Activated CD4-positive, alpha-beta T cell treated with anti-CD3 and anti-CD28 coated beads, Interleukin-2, amount 10 ng/mL, durations not matched to agents 24 days and 14 days (primary cell): ENCODE data around the gene CXCL16. TPM values are rescaled to one million over a fixed set of nuclear protein-coding genes. Genes with fewer than 3 reads are reported as not detected.

Experiments
- DNase-seq: peaks from one replicate; pipeline ENCODE4 v3.0.0; 2022
- H3K27ac Mint-ChIP-seq: one replicate; pipeline ENCODE4 v1.8.0; 2022; ENCODE audit warnings: mild to moderate bottlenecking, mixed read lengths
- H3K27me3 Mint-ChIP-seq: one replicate; pipeline ENCODE4 v1.8.0; 2022; ENCODE audit warnings: mixed read lengths
- H3K36me3 Mint-ChIP-seq: one replicate; pipeline ENCODE4 v1.8.0; 2022; ENCODE audit warnings: low read depth, mild to moderate bottlenecking, mixed read lengths
- H3K4me1 Mint-ChIP-seq: one replicate; pipeline ENCODE4 v1.8.0; 2021; ENCODE audit warnings: mixed read lengths
- H3K4me3 Mint-ChIP-seq: one replicate; pipeline ENCODE4 v1.8.0; 2022; ENCODE audit warnings: mild to moderate bottlenecking, moderate library complexity, mixed read lengths
- H3K9me3 Mint-ChIP-seq: one replicate; pipeline ENCODE4 v1.8.0; 2021; ENCODE audit warnings: mixed read lengths
- intact Hi-C: fragments of 100-400 bp; cut with micrococcal nuclease; formaldehyde crosslinking; loops from one replicate; pipeline ENCODE4 v1.15.1; 2023
- total RNA-seq: library from RNA; stranded (reverse); gene quantifications from 2 replicates; pipeline ENCODE4 v1.2.3, GENCODE V29; 2022

CXCL16 gene
- total RNA-seq, 1 donor from 2014 or later = 1.8 TPM

DNA sequence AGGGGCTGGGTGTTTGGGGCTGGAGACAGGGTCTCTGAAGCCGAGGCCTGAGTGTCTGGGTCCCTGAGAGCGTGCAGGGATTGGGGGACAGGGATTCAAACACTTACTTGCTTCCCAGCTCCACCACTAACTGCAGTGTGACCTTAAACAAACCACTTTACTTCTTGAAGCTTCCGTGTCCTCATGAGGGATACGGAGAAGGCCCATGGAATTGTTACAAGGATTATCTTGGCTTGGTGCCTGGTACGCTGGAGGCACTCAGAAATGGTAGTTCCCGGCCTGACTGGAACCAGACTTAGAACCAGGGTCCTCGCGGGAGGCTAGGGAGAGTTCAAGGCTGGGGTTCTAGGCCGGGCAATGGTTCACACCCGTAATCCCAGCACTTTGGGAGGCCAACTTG is 2.9 kb upstream of the CXCL16 start:
- intact Hi-C loops = no loop called here
- no peaks in the 10 kb centered on the region for H3K9me3 Mint-ChIP-seq
- DNase-seq = no peak
- H3K36me3 Mint-ChIP-seq = no peaks in the 10 kb centered on the region
- peaks cover 37% of the 10 kb centered on the region for H3K27me3 Mint-ChIP-seq
- no peak overlapping the region for H3K4me3 Mint-ChIP-seq
- H3K27ac Mint-ChIP-seq = no peak overlapping the region
- peaks cover 16% of the 10 kb centered on the region for H3K4me1 Mint-ChIP-seq

DNA sequence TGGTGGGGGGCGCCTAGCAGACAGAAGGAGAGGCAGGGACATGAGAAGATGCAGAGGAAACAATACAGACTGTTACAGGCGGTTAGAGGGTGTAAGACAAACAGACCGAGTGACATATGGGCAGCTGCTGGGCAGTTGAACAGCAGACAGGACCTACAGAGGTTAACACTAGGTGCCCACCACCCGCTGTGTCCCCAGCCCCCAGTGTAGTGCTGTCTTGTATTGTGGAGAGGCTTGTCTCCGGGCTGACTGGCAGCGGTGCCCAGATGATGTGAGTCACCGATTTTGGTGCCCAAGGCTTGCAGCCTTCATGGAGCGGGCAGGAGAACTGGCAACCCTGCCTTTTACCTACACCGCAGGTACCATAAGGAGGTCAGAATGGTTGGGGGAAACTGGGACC is 2.4 kb upstream of the CXCL16 start:
- Mint-ChIP-seq H3K4me3 (no peak overlapping the region), H3K27me3 (peaks cover 37% of the 10 kb centered on the region)

DNA sequence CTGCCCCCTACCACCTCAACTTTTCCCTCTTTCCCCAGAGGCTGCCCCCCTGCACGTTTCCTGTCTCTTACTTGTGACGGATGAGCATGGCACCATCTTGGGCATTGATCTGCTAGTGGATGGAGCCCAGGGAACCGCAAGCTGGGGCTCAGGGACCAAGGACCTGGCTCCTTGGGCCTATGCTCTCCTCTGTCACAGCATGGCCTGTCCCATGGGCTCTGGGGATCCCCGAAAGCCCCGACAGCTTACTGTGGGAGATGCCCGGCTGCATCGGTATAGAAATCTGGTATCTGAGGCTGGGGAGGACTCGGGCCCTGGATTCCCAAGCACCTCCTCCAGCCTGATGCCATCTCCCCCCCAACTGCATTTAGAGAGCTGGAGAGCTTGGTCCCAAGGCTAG is 1.8 kb upstream of the CXCL16 start:
- no peak for DNase-seq
- Mint-ChIP-seq H3K27me3 (peaks cover 35% of the 10 kb centered on the region), H3K36me3 (no peaks in the 10 kb centered on the region), H3K9me3 (no peaks in the 10 kb centered on the region), H3K27ac (peak overlapping the region; percentile 59), H3K4me3 (peak overlapping the region; percentile 34), H3K4me1 (peaks cover 13% of the 10 kb centered on the region)
- intact Hi-C loops = no loop called here

More for the DNA sequence above, 2.4 kb upstream of the CXCL16 start:
- H3K27ac Mint-ChIP-seq = no peak overlapping the region
- H3K9me3 Mint-ChIP-seq = no peaks in the 10 kb centered on the region
- H3K4me1 Mint-ChIP-seq = peaks cover 16% of the 10 kb centered on the region
- DNase-seq = no peak
- no peaks in the 10 kb centered on the region for H3K36me3 Mint-ChIP-seq
- intact Hi-C loops = no loop called here

DNA sequence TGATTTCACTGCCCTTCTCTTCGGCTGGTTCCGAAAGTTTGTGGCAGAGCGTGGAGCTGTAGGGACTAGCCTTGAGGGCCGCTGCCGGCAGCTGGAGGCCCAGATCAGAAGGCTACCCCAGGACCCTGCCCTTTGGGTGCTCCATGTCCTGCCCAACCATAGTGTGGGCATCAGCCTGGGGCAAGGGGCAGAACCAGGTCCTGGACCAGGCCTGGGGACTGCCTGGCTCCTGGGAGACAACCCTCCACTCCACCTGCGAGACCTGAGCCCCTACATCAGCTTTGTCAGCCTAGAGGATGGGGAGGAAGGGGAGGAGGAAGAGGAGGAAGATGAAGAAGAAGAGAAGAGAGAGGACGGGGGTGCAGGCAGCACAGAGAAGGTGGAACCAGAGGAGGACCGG is 856 bp upstream of the CXCL16 start:
- Mint-ChIP-seq H3K9me3 (no peaks in the 10 kb centered on the region), H3K27me3 (peaks cover 39% of the 10 kb centered on the region), H3K4me3 (peak overlapping the region; percentile 85), H3K4me1 (peaks cover 21% of the 10 kb centered on the region), H3K36me3 (no peaks in the 10 kb centered on the region), H3K27ac (peak overlapping the region; percentile 8)
- intact Hi-C loops = no loop called here
- no peak for DNase-seq

DNA sequence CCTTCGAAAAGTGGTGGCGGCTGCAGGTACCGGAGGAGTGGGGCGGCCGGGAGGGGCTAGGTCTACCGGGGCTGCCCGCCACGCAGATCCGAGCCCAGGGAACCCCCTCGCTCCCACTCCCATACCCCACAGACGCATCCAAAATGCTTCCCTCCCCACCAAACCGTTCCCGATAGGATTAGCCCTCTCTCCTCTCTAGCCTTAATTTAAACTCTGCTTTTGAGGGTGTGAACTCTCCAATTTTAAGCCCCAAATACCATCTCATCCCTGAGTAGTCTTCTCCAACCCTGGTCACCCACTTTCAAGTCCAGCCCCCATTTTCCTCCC is 260 bp upstream of the CXCL16 start:
- intact Hi-C loops = no loop called here
- Mint-ChIP-seq H3K27me3 (peaks cover 37% of the 10 kb centered on the region), H3K4me1 (peaks cover 21% of the 10 kb centered on the region), H3K36me3 (no peaks in the 10 kb centered on the region), H3K4me3 (peak overlapping the region; percentile 85), H3K9me3 (no peaks in the 10 kb centered on the region), H3K27ac (peak overlapping the region; percentile 8)
- no peak for DNase-seq

DNA sequence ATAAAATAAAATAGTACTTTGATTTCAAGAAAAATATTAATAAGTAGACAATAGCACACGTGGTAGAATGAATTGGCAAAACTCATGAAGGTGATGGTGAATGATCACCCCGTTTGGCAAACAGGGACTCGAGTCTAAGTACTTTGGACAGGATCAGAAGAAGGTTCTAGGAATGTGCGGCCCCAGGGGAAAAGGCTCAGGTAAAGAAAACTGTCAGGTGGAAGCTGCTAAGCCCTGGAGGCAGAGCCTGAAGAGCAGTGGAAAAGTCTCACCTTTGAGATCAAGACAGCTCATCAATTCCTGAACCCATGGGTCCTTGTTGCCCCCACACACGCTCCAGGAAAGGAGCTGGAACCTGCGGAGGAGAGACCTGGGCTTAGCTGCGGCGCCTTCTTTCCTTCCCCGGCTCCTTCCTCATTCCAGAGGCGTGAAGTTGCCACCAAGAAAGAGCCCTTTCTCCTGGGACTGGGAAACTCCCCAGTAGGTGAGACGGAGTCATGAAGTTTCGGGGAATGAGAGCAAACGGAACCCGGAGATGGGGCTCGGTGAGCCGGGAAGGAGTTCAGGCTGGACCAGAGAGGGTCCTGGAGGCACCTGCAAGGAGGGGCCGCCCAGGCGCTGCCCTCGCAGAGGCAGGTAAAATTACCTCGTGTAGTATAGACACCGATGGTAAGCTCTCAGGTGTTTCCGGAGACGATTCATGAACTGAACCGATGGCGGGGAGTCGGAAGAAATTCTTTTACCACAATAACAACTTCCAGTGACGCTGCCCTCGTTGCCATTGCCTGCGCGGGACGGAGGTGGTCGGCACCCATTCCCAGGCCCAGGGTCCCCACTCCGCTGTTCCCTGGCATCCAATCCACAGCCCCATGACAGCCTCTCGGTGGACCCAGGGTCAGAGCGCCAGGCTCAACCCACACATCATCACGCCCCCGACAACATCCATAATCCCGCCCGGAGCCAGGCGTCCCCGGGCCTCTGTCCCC is 1.3 kb downstream of the CXCL16 start:
- no peaks in the 10 kb centered on the region for H3K9me3 Mint-ChIP-seq
- intact Hi-C loops = no loop called here
- peak overlapping the region; percentile 81 for H3K4me3 Mint-ChIP-seq
- peak overlapping the region; percentile 48 for H3K27ac Mint-ChIP-seq
- peaks cover 35% of the 10 kb centered on the region for H3K27me3 Mint-ChIP-seq
- peak; percentile 71 for DNase-seq
- H3K36me3 Mint-ChIP-seq = peaks cover 2% of the 10 kb centered on the region
- peaks cover 25% of the 10 kb centered on the region for H3K4me1 Mint-ChIP-seq

DNA sequence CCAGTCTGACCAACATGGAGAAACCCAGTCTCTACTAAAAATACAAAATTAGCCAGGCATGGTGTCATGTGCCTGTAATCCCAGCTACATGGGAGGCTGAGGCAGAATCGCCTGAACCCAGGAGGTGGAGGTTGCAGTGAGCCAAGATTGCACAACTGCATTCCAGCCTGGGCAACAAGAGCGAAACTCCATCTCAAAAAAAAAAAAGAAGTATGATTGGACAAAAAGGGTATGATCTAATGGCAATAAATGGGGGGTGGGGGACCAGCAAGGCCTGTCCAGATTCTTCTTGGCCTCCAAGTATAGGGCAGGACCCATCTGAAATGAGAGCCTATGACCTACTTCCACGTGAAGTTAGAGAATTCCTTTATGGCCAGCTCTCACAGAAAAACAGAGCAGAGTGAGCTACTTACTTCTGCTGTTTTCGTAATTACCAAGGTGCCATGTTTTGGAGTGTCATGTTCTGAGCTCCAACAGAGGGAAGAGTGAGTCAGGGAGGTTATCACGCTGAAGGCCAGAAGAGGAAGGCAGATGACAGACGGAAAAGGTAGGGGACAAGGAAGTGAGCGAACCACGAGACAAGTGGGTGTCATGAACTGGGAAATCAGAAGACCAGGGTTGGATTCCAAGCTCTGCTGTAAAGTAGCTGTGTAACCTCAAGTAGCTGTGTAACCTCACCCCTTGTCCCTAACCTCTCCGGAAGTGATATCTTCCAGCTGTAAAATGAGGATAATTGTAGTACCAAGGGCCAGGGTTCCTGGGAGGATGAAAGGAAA is 3.7 kb downstream of the CXCL16 start:
- intact Hi-C loops = no loop called here
- peaks cover 26% of the 10 kb centered on the region for H3K27me3 Mint-ChIP-seq
- H3K4me3 Mint-ChIP-seq = no peak overlapping the region
- peaks cover 3% of the 10 kb centered on the region for H3K36me3 Mint-ChIP-seq
- no peaks in the 10 kb centered on the region for H3K9me3 Mint-ChIP-seq
- H3K4me1 Mint-ChIP-seq = peaks cover 34% of the 10 kb centered on the region
- DNase-seq = no peak
- H3K27ac Mint-ChIP-seq = no peak overlapping the region

DNA sequence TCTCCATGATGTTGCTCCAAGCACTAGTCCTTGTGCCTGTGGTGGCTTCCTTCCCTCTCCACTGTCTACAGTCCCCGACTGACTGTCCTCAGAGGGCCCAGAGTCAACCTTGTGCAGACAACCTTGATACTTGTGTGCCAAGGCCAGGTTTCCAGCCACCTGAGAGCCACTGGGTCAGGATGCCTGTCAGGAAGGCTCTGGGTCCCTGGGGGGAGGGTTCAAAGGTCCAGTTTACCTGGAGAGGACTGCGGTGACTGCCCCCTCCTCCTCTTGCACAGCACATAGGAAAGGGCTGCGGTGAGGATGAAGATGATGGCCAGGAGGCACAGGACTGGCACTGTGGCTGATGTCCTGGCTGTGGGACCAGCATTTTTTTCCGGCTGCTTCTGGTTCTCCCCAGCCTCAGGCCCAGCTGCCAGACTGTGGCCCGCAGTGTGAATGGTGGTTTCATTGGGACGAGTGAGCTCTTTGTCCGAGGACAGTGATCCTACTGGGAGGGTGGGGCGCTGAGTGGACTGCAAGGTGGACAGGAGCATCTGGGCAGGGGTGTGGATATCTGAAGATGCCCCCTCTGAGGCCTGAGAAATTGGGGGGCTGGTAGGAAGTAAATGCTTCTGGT is 4.8 kb downstream of the CXCL16 start:
- intact Hi-C loops = no loop called here
- no peak overlapping the region for H3K4me3 Mint-ChIP-seq
- no peak for DNase-seq
- H3K27me3 Mint-ChIP-seq = peaks cover 17% of the 10 kb centered on the region
- H3K9me3 Mint-ChIP-seq = no peaks in the 10 kb centered on the region
- H3K27ac Mint-ChIP-seq = no peak overlapping the region
- H3K4me1 Mint-ChIP-seq = peaks cover 38% of the 10 kb centered on the region
- H3K36me3 Mint-ChIP-seq = peaks cover 3% of the 10 kb centered on the region

DNA sequence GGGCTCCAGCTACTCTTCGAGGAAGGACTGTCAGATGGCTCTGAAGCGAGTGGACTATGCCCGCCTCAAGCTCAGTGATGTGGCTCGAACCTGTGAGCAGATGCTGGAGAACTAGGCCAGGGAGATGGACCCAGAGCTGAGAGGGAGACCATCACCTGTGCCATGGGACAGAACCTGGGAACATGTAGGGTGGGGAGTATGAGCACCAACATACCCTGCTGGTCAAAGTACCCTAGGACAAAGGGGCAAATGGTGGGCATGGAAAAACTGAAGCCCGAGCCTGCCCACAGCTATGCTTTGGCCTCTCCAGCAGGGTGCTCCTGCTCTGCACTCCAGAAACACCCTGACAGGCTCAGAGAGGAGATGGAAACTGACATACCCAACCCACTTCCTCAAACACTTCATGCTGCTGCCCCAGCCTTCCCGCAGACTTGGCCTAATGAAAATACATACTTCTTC is 6.6 kb downstream of the CXCL16 start:
- H3K36me3 Mint-ChIP-seq = peaks cover 3% of the 10 kb centered on the region
- H3K27ac Mint-ChIP-seq = peak overlapping the region; percentile 66
- H3K4me3 Mint-ChIP-seq = peak overlapping the region; percentile 45

DNA sequence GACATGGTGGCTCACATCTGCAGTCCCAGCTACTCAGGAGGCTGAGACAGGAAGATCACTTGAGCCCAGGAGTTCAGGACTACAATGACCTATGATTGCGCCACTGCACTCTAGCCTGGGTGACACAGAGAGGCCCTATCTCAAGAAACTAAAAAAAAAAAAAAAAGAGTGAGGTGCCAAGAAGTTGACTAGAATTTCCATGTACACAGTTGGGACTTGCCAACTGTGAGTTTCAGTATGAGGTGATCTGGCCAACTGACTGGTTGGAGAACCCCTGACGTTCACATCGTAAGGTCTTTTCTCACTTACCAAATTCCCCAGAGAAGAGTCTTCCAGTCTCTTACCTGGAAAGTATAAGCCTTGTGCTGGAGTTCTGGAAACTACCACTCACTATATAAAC is 11.6 kb downstream of the CXCL16 start:
- intact Hi-C loops = loop anchor here (1.0 kb wide), 1 partner anchor 13 kb away; no protein-coding TSS in a partner anchor
- Mint-ChIP-seq H3K27me3 (no peaks in the 10 kb centered on the region), H3K9me3 (no peaks in the 10 kb centered on the region), H3K36me3 (no peaks in the 10 kb centered on the region), H3K27ac (peak overlapping the region; percentile 96), H3K4me3 (peak overlapping the region; percentile 46), H3K4me1 (peaks cover 39% of the 10 kb centered on the region)
- no peak for DNase-seq

More for the DNA sequence above, 6.6 kb downstream of the CXCL16 start:
- Mint-ChIP-seq H3K4me1 (peaks cover 38% of the 10 kb centered on the region), H3K27me3 (peaks cover 5% of the 10 kb centered on the region), H3K9me3 (no peaks in the 10 kb centered on the region)
- intact Hi-C loops = loop anchor here (2.0 kb wide), 1 partner anchor 156 kb away; no protein-coding TSS in a partner anchor
- DNase-seq = peak; percentile 77

DNA sequence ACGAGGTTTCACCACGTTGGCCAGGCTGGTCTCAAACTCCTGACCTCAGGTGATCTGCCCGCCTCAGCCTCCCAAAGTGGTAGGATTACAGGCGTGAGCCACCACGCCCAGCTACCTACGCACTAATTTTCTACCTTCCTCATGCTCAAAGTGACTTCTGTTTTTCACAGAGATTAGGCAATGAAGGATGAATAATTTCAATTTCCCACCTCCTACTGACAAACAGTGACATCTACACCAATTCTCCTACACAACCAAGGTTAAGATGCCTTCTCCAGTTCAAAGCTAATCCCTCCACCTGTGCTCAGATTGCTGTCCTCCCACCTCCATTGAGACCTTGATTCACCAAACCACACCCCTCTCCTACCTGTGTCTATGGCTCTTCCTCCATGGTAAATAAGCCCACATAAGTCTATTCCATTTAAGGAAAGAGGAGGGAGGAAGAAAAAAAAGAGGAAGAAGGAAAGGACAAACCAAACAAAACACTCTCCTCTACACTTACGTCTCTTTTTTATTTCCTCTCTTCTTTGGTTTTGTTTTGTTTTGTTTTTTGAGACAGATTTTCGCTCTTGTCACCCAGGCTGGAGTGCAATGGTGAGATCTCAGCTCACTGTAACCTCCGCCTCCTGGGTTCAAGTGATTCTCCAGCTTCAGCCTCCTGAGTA is 13.9 kb downstream of the CXCL16 start:
- intact Hi-C loops = no loop called here

DNA sequence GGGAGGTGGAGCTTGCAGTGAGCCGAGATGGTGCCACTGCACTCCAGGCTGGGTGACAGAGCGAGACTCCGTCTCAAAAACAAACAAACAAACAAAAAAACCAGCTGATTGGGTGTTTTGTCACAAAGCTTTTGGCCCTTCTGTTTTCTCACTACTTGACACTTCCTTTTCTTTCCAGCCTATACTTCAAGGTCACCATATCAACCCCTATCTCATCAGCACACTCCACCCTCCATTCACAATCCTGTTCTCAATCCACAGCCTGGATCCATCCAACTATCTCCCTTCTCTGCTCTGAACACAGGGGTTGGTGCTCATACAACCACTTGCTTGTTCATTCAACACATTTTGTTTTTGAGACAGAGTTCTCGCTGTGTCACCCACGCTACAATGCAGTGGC is 15.1 kb downstream of the CXCL16 start:
- DNase-seq = no peak
- intact Hi-C loops = no loop called here
- Mint-ChIP-seq H3K27me3 (no peaks in the 10 kb centered on the region), H3K36me3 (peaks cover 25% of the 10 kb centered on the region), H3K4me1 (peaks cover 30% of the 10 kb centered on the region), H3K9me3 (no peaks in the 10 kb centered on the region), H3K27ac (no peak overlapping the region), H3K4me3 (no peak overlapping the region)

More for the DNA sequence above, 13.9 kb downstream of the CXCL16 start:
- peak overlapping the region; percentile 22 for H3K27ac Mint-ChIP-seq
- no peaks in the 10 kb centered on the region for H3K9me3 Mint-ChIP-seq
- H3K27me3 Mint-ChIP-seq = no peaks in the 10 kb centered on the region
- DNase-seq = no peak
- H3K4me3 Mint-ChIP-seq = no peak overlapping the region
- H3K4me1 Mint-ChIP-seq = peaks cover 35% of the 10 kb centered on the region
- H3K36me3 Mint-ChIP-seq = peaks cover 15% of the 10 kb centered on the region

DNA sequence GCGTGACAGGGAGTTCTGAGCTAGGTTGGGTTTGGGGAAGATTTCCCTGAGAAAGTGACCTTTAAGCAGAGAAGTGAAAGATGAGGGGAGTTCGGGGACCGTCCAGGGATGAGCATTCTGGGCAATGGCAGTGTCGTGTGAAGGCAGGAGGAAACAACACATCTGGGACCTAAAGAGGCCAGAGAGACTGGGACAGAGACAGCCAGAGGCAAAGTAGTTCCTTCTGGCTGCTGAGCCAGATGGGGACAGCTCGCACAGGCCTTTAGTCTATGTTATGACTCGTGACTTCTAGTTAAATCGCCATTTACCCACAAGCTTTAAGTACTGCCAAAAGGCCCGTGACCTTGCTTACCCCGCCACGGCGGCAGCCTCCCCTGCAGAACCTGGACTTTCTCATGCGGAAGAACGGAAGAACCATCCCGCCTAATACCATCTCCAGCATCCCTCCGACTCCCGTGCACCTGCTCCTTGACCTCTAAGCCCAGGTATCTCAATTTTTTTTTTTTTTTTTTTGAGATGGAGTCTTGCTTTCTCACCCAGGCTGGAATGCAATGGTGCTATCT is 17.0 kb downstream of the CXCL16 start:
- intact Hi-C loops = no loop called here

More for the DNA sequence above, 17.0 kb downstream of the CXCL16 start:
- H3K27ac Mint-ChIP-seq = peak overlapping the region; percentile 47
- H3K9me3 Mint-ChIP-seq = no peaks in the 10 kb centered on the region
- H3K27me3 Mint-ChIP-seq = no peaks in the 10 kb centered on the region
- H3K4me3 Mint-ChIP-seq = no peak overlapping the region
- peaks cover 21% of the 10 kb centered on the region for H3K4me1 Mint-ChIP-seq
- no peak for DNase-seq
- peaks cover 42% of the 10 kb centered on the region for H3K36me3 Mint-ChIP-seq
